ENCODE results near the gene MTERF1. TPM values are rescaled to one million over a fixed set of nuclear protein-coding genes. Genes with fewer than 3 reads are reported as not detected.
"Not testable (repeated sequence)": the region's sequence is repeated elsewhere in the genome, so short reads cannot be mapped to it uniquely, and the experiment has no call there.

MTERF1 gene
- total and polyA plus RNA-seq, 2 of the 13 experiments (the other 11 are each of a cell fraction or from before 2014, with no cell fraction given), result 5.5 to 19.3 TPM

DNA sequence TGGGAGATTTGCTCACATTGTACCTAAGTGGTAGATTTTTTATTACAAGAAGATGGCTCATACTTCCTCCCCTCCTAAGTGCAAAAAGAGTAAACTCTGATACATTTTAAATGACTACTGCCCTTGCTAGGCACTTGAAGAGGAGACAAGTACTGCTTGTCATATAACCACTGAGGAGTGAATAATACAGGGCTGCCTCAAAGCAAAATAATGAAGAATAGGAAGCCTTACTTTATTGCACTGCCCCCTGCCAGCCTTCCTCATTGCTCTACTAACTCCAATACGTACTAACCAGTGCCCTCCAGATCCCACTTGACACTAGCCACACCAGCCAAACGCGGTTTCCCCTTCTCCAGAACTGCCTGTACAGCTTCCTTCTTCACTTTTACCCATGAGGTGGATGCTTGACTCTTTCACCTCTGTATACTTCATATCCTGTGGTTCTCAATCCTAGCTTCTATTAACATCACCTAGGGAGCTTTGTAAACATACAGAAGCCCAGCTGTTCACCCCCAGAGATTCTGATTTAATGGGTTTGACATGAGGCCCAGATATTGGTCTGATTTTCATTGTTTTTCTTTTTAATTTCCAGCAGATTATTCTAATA, 11.7 kb upstream of the MTERF1 start:
- Histone ChIP-seq H3K27ac (ENCODE audit: extremely low read length, insufficient read depth, low read length) (no peak overlapping the region), H3K4me1 (ENCODE audit: insufficient read depth, low read length) (no peaks in the 10 kb centered on the region), H3K79me2 (ENCODE audit: insufficient read depth, low read length) (no peaks in the 10 kb centered on the region), H3K36me3 (replicated peaks in 1 of 2; ENCODE audit: control insufficient read depth in 1 of 2, insufficient read depth in 2 of 2, low read length in 2 of 2) (no peaks in the 10 kb centered on the region), H3K4me2 (ENCODE audit: low read depth, low read length) (no peak overlapping the region), H3K4me3 (replicated peaks in 1 of 3; ENCODE audit: insufficient read depth in 1 of 3, low read depth in 2 of 3, low read length in 3 of 3) (no peak overlapping the region), H3K9me3 (ENCODE audit: low read length) (no peaks in the 10 kb centered on the region), H3K9ac (ENCODE audit: insufficient read depth, low read depth, low read length) (no peak overlapping the region), H2AFZ (ENCODE audit: low read length) (peak overlapping the region; percentile 40), H4K20me1 (ENCODE audit: insufficient read depth, low read length) (no peaks in the 10 kb centered on the region), H3K27me3 (ENCODE audit: control insufficient read depth in 1 of 2, insufficient read depth in 2 of 2, low read length in 2 of 2) (no peaks in the 10 kb centered on the region)
- no peak for FAIRE-seq
- TF ChIP-seq ZNF775 (CRISPR knock-in tag; IDR thresholded peaks at IDR 0.05; ENCODE audit: borderline replicate concordance) (no peak), TRIM24 (CRISPR knock-in tag; IDR thresholded peaks at IDR 0.05) (no peak), MXD4 (CRISPR knock-in tag; IDR thresholded peaks at IDR 0.05) (no peak)
- TF ChIP-seq, protein P1, sequence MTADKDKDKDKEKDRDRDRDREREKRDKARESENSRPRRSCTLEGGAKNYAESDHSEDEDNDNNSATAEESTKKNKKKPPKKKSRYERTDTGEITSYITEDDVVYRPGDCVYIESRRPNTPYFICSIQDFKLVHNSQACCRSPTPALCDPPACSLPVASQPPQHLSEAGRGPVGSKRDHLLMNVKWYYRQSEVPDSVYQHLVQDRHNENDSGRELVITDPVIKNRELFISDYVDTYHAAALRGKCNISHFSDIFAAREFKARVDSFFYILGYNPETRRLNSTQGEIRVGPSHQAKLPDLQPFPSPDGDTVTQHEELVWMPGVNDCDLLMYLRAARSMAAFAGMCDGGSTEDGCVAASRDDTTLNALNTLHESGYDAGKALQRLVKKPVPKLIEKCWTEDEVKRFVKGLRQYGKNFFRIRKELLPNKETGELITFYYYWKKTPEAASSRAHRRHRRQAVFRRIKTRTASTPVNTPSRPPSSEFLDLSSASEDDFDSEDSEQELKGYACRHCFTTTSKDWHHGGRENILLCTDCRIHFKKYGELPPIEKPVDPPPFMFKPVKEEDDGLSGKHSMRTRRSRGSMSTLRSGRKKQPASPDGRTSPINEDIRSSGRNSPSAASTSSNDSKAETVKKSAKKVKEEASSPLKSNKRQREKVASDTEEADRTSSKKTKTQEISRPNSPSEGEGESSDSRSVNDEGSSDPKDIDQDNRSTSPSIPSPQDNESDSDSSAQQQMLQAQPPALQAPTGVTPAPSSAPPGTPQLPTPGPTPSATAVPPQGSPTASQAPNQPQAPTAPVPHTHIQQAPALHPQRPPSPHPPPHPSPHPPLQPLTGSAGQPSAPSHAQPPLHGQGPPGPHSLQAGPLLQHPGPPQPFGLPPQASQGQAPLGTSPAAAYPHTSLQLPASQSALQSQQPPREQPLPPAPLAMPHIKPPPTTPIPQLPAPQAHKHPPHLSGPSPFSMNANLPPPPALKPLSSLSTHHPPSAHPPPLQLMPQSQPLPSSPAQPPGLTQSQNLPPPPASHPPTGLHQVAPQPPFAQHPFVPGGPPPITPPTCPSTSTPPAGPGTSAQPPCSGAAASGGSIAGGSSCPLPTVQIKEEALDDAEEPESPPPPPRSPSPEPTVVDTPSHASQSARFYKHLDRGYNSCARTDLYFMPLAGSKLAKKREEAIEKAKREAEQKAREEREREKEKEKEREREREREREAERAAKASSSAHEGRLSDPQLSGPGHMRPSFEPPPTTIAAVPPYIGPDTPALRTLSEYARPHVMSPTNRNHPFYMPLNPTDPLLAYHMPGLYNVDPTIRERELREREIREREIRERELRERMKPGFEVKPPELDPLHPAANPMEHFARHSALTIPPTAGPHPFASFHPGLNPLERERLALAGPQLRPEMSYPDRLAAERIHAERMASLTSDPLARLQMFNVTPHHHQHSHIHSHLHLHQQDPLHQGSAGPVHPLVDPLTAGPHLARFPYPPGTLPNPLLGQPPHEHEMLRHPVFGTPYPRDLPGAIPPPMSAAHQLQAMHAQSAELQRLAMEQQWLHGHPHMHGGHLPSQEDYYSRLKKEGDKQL (CRISPR knock-in tag; IDR thresholded peaks at IDR 0.05; ENCODE audit: low read depth), result no peak
- POLR2A ChIA-PET, result no interaction called here
- CTCF ChIA-PET (ENCODE audit: low intra/inter-chr PET ratio, low total read pairs), result no interaction called here
- BruUV-seq (replicated peaks), result no TSS peak
- WGBS (ENCODE audit: low lambda C conversion rate), result 0% methylated on average over 3 of the region's 3 CpGs
- in situ Hi-C loops (cut with HindIII; ENCODE audit: extremely low pct_ligation_motif_present, low pct_unique_long_range_greater_than_20kb), result no loop called here
- ATAC-seq, result no peak; the same call in 2 of the 3 replicates
- DNase-seq (ENCODE audit: low spot score), result no peak
- intact Hi-C loops (cut with micrococcal nuclease; ENCODE audit: unreplicated experiment), result no loop called here

DNA sequence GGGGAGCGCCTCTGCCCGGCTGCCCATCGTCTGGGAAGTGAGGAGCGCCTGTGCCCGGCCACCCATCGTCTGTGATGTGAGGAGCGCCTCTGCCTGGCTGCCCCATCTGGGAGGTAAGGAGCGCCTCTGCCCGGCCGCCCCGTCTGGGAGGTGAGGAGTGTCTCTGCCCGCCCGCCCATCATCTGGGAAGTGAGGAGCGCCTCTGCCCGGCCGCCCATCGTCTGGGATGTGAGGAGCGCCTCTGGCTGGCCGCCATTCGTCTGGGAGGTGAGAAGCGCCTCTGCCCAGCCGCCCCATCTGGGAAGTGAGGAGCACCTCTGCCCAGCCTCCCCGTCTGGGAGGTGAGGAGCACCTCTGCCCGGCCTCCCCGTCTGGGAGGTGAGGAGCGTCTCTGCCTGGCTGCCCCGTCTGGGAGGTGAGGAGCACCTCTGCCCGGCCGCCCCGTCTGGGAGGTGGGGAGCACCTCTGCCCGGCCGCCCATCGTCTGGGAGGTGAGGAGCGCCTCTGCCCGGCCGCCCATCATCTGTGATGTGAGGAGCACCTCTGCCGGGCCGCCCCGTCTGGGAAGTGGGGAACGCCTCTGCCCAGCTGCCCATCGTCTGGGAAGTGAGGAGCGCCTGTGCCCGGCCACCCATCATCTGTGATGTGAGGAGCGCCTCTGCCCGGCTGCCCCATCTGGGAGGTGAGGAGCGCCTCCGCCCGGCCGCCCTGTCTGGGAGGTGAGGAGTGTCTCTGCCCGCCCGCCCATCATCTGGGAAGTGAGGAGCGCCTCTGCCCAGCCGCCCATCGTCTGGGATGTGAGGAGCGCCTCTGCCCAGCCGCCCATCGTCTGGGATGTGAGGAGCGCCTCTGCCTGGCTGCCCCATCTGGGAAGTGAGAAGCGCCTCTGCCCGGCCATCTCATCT, 8.0 kb upstream of the MTERF1 start:
- BruUV-seq (replicated peaks); in situ Hi-C loops (cut with HindIII; ENCODE audit: extremely low pct_ligation_motif_present, low pct_unique_long_range_greater_than_20kb); H3K79me2 ChIP-seq (ENCODE audit: insufficient read depth, low read length); ATAC-seq; H3K4me2 ChIP-seq (ENCODE audit: low read depth, low read length); H3K9me3 ChIP-seq (ENCODE audit: low read length); H3K36me3 ChIP-seq (replicated peaks in 1 of 2; ENCODE audit: control insufficient read depth in 1 of 2, insufficient read depth in 2 of 2, low read length in 2 of 2); CTCF ChIA-PET (ENCODE audit: low intra/inter-chr PET ratio, low total read pairs); H3K4me1 ChIP-seq (ENCODE audit: insufficient read depth, low read length); FAIRE-seq; H3K4me3 ChIP-seq (replicated peaks in 1 of 3; ENCODE audit: insufficient read depth in 1 of 3, low read depth in 2 of 3, low read length in 3 of 3); H3K27ac ChIP-seq (ENCODE audit: extremely low read length, insufficient read depth, low read length); H2AFZ ChIP-seq (ENCODE audit: low read length); H3K27me3 ChIP-seq (ENCODE audit: control insufficient read depth in 1 of 2, insufficient read depth in 2 of 2, low read length in 2 of 2); POLR2A ChIA-PET; H4K20me1 ChIP-seq (ENCODE audit: insufficient read depth, low read length); DNase-seq (ENCODE audit: low spot score); H3K9ac ChIP-seq (ENCODE audit: insufficient read depth, low read depth, low read length): not testable (repeated sequence)
- intact Hi-C loops (cut with micrococcal nuclease; ENCODE audit: unreplicated experiment), result loop anchor here (10.0 kb wide), 2 partner anchors 576 to 804 kb away; no protein-coding TSS in a partner anchor
- WGBS (ENCODE audit: low lambda C conversion rate), result 92% methylated on average over 9 of the region's 60 CpGs
